Measurements from ENCODE around the gene KIF3A. TPM values are rescaled to one million over a fixed set of nuclear protein-coding genes. Genes with fewer than 3 reads are reported as not detected.

Gene KIF3A
- total RNA-seq, 1 donor, result 12.7 TPM

DNA sequence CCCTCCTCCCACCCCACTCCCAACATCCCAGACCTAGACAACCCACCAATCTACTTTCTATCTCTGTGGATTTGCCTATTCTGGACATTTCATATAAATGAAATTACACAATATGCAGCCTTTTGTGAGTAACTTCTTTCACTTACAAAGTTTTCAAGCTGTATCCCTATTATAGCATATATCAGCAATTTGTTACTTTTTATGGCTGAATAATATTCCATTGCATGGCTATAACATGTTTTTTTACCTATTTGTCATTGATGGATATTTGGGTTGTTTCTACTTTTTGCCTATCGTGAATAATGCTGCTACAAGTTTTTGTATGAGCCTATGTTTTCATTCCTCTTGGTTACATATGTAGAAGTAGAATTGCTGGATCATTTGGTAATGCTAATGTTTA is 1.9 kb upstream of the KIF3A start:
- Histone ChIP-seq H3K4me3 (ENCODE audit: insufficient read depth, low read length) (no peak overlapping the region), H4K20me1 (ENCODE audit: insufficient read depth, low read length) (peaks cover 5% of the 10 kb centered on the region), H3K79me2 (ENCODE audit: insufficient read depth, low read length) (peaks cover 18% of the 10 kb centered on the region), H3K4me1 (ENCODE audit: insufficient read depth, low read length) (peaks cover 12% of the 10 kb centered on the region), H3K36me3 (ENCODE audit: insufficient read depth, low read length) (no peaks in the 10 kb centered on the region), H3K27ac (ENCODE audit: low read depth, low read length) (no peak overlapping the region), H2AFZ (ENCODE audit: low read length) (no peak overlapping the region), H3K4me2 (ENCODE audit: insufficient read depth, low read length) (no peak overlapping the region), H3K9me3 (ENCODE audit: low read depth, low read length) (no peaks in the 10 kb centered on the region), H3K27me3 (ENCODE audit: insufficient read depth, low read length) (peaks cover 15% of the 10 kb centered on the region)
- TF ChIP-seq, protein P1, sequence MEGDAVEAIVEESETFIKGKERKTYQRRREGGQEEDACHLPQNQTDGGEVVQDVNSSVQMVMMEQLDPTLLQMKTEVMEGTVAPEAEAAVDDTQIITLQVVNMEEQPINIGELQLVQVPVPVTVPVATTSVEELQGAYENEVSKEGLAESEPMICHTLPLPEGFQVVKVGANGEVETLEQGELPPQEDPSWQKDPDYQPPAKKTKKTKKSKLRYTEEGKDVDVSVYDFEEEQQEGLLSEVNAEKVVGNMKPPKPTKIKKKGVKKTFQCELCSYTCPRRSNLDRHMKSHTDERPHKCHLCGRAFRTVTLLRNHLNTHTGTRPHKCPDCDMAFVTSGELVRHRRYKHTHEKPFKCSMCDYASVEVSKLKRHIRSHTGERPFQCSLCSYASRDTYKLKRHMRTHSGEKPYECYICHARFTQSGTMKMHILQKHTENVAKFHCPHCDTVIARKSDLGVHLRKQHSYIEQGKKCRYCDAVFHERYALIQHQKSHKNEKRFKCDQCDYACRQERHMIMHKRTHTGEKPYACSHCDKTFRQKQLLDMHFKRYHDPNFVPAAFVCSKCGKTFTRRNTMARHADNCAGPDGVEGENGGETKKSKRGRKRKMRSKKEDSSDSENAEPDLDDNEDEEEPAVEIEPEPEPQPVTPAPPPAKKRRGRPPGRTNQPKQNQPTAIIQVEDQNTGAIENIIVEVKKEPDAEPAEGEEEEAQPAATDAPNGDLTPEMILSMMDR (IDR thresholded peaks at IDR 0.05; ENCODE audit: extremely low read depth, low read depth, low read length), result no peak
- no peak for DNase-seq (ENCODE audit: insufficient read length, low spot score, missing footprints)

DNA sequence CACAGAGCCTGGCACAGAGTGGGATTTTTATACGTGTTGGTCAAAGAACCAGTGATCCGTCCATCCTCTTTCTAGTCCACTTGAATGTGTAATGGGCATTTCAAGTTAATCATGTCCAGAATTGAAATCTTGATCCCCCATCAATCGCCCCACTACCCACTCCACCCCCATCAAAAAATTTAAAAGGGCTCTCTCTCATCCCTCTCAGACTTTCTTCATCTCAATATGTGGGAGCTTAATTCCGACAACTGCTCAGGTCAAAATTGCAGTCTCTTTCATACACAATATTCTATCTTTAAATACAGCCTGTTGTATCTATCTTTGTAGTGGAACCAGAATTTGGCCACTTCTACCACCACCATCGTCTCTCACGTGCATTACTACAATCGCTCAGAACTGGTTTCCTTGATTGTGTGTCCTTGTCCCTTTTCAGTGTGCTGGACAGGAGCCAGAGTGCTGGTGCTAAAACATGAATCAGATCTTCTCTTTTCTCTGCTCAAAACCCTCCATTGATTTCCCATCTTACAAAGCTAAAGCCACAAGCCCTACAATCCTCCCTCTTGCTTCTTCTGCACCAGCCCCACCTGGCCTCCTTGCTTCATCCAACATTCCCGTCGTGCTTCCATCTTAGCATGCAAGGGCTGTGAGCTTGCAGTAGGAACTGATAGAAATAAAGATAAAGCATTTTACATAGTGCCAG is 786 bp upstream of the KIF3A start:
- Histone ChIP-seq H3K27ac (ENCODE audit: low read depth, low read length) (no peak overlapping the region), H2AFZ (ENCODE audit: low read length) (peak overlapping the region; percentile 94), H3K36me3 (ENCODE audit: insufficient read depth, low read length) (peaks cover 4% of the 10 kb centered on the region), H3K27me3 (ENCODE audit: insufficient read depth, low read length) (peaks cover 12% of the 10 kb centered on the region), H3K4me3 (ENCODE audit: insufficient read depth, low read length) (peak overlapping the region; percentile 95), H3K79me2 (ENCODE audit: insufficient read depth, low read length) (peaks cover 18% of the 10 kb centered on the region), H3K4me2 (ENCODE audit: insufficient read depth, low read length) (peak overlapping the region; percentile 93), H3K9me3 (ENCODE audit: low read depth, low read length) (no peaks in the 10 kb centered on the region), H3K4me1 (ENCODE audit: insufficient read depth, low read length) (peaks cover 12% of the 10 kb centered on the region), H4K20me1 (ENCODE audit: insufficient read depth, low read length) (peaks cover 5% of the 10 kb centered on the region)
- DNase-seq (ENCODE audit: insufficient read length, low spot score, missing footprints), result peak; percentile 77
- TF ChIP-seq, protein P1 (IDR thresholded peaks at IDR 0.05; ENCODE audit: extremely low read depth, low read depth, low read length), result no peak

DNA sequence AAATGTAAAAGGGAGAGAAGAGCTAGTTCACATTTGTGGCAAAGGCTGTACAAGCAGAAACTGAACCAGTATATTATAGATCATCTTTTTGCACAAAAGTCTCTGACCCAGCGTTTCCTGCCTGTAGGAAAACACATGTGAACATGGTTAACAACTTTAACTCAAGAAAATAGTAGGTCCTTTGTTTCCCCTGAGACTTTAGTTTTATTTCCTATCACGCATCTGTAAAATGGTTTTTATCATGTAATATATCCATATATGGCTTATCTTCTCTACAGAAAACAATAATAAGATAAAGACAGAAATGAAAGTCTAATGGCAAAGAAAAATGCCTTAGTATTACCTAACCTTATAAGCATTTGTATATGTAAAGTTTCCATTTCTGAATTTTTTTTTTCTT is 2.7 kb downstream of the KIF3A start:
- Histone ChIP-seq H3K4me2 (ENCODE audit: insufficient read depth, low read length) (no peak overlapping the region), H3K36me3 (ENCODE audit: insufficient read depth, low read length) (peaks cover 4% of the 10 kb centered on the region), H3K4me3 (ENCODE audit: insufficient read depth, low read length) (no peak overlapping the region), H3K27me3 (ENCODE audit: insufficient read depth, low read length) (no peaks in the 10 kb centered on the region), H3K9me3 (ENCODE audit: low read depth, low read length) (no peaks in the 10 kb centered on the region), H3K4me1 (ENCODE audit: insufficient read depth, low read length) (peaks cover 12% of the 10 kb centered on the region), H2AFZ (ENCODE audit: low read length) (no peak overlapping the region), H3K79me2 (ENCODE audit: insufficient read depth, low read length) (peaks cover 18% of the 10 kb centered on the region), H4K20me1 (ENCODE audit: insufficient read depth, low read length) (peaks cover 5% of the 10 kb centered on the region), H3K27ac (ENCODE audit: low read depth, low read length) (no peak overlapping the region)
- TF ChIP-seq, protein P1 (IDR thresholded peaks at IDR 0.05; ENCODE audit: extremely low read depth, low read depth, low read length), result no peak
- peak; percentile 46 for DNase-seq (ENCODE audit: insufficient read length, low spot score, missing footprints)

DNA sequence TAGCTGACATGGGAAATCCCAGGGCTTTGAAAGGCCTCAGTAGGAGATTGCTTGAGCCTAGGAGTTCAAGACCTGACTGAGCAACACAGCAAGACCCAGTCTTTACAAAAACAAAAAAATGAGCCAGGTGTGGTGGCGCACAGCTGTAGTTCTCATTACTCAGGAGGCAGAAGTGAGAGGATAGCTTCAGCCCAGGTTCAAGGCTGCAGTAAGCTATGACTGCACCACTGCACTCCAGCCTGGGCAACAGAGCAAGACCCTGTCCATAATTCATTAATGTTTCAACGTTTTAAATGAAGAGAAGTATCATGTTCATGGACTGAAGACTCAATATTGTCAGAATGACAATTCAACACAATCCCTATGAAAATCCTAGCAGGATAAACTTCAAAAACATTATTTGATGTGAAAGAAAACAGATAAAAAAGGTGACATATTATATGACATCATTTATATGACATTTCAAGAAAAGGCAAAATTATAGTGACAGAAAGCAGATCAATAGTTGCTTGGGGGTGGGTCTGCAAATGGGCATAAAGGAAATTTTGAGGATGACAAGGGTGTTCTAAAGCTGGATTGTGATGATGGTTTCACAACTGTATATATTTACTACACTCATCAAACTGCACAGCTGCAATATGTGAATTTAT is 3.7 kb downstream of the KIF3A start:
- peaks cover 5% of the 10 kb centered on the region for H4K20me1 ChIP-seq (ENCODE audit: insufficient read depth, low read length)
- no peak overlapping the region for H3K4me3 ChIP-seq (ENCODE audit: insufficient read depth, low read length)
- peaks cover 18% of the 10 kb centered on the region for H3K79me2 ChIP-seq (ENCODE audit: insufficient read depth, low read length)
- no peak for DNase-seq (ENCODE audit: insufficient read length, low spot score, missing footprints)
- H2AFZ ChIP-seq (ENCODE audit: low read length), result no peak overlapping the region
- H3K4me2 ChIP-seq (ENCODE audit: insufficient read depth, low read length), result no peak overlapping the region
- no peaks in the 10 kb centered on the region for H3K27me3 ChIP-seq (ENCODE audit: insufficient read depth, low read length)
- H3K9me3 ChIP-seq (ENCODE audit: low read depth, low read length), result no peaks in the 10 kb centered on the region
- H3K27ac ChIP-seq (ENCODE audit: low read depth, low read length), result no peak overlapping the region
- TF ChIP-seq, protein P1 (IDR thresholded peaks at IDR 0.05; ENCODE audit: extremely low read depth, low read depth, low read length), result no peak
- H3K36me3 ChIP-seq (ENCODE audit: insufficient read depth, low read length), result peaks cover 4% of the 10 kb centered on the region
- H3K4me1 ChIP-seq (ENCODE audit: insufficient read depth, low read length), result peaks cover 12% of the 10 kb centered on the region

Measured in osteoblast (primary cell).